ENCODE data around the gene CCNJL.

The CCNJL gene

GRCh38 chr5:160230686-160231527, 81.5 kb downstream of the CCNJL start:
- no peak for DNase-seq (ENCODE audit: low read depth in 3 of 3, low spot score in 1 of 3)

- no peak for DNase-seq (ENCODE audit: low read depth in 3 of 3, low spot score in 1 of 3)
Observed at GRCh38 chr5:160229190-160229742, 83.1 kb downstream of the CCNJL start, which contains the start of gene FABP6. Gene FABP6, plus strand, starts transcription at chr5:160229506. Its CDS starts 52 bp downstream, at chr5:160229558.

- DNase-seq (ENCODE audit: low read depth in 3 of 3, low spot score in 1 of 3), result no peak
Observed at GRCh38 chr5:160227012-160227411, 85.4 kb downstream of the CCNJL start.

- DNase-seq (ENCODE audit: low read depth in 3 of 3, low spot score in 1 of 3), result no peak
Observed at GRCh38 chr5:160221082-160221481, 91.3 kb downstream of the CCNJL start.

- DNase-seq (ENCODE audit: low read depth in 3 of 3, low spot score in 1 of 3), result no peak
Observed at GRCh38 chr5:160219356-160219755, 93.0 kb downstream of the CCNJL start.

GRCh38 chr5:160213537-160213936, 98.8 kb downstream of the CCNJL start:
- no peak for DNase-seq (ENCODE audit: low read depth in 3 of 3, low spot score in 1 of 3)

- DNase-seq (ENCODE audit: low read depth in 3 of 3, low spot score in 1 of 3), result no peak
Observed at GRCh38 chr5:160211352-160211751, 101.0 kb downstream of the CCNJL start.

GRCh38 chr5:160210606-160211005, 101.8 kb downstream of the CCNJL start:
- DNase-seq (ENCODE audit: low read depth in 3 of 3, low spot score in 1 of 3), result no peak

- no peak for DNase-seq (ENCODE audit: low read depth in 3 of 3, low spot score in 1 of 3)
Observed at GRCh38 chr5:160209917-160210316, 102.4 kb downstream of the CCNJL start.

- no peak for DNase-seq (ENCODE audit: low read depth in 3 of 3, low spot score in 1 of 3)
Observed at GRCh38 chr5:160207061-160207460, 105.3 kb downstream of the CCNJL start.

All from stimulated activated CD4-positive, alpha-beta T cell treated with anti-CD3 and anti-CD28 coated beads, TNF-alpha, amount 100 ng/mL, for 1 hour (primary cell).